Ovary (tissue), 3 donors: Measurements from ENCODE around the gene DPYSL3.

ENCODE experiments used
- POLR2A ChIP-seq: fragments of 450-650 bp; IDR thresholded peaks from one replicate; pipeline ENCODE4 v1.6.1; 2017; ENCODE audit warnings: antibody characterized with exemption, mild to moderate bottlenecking, moderate library complexity
- TF ChIP-seq, protein P1 (sequence below), 3 donors: fragments of 450-650 bp in 2 of 3; fragments of 200-600 bp in 1 of 3; IDR thresholded peaks; one replicate each; pipeline versions ENCODE4 v1.5.1 to v1.8.0; 2016 to 2022; ENCODE audit warnings: antibody characterized with exemption in 3 of 3, mild to moderate bottlenecking in 1 of 3
- donor health status: DM: no; HTN: no; CAD: no.

DNA sequence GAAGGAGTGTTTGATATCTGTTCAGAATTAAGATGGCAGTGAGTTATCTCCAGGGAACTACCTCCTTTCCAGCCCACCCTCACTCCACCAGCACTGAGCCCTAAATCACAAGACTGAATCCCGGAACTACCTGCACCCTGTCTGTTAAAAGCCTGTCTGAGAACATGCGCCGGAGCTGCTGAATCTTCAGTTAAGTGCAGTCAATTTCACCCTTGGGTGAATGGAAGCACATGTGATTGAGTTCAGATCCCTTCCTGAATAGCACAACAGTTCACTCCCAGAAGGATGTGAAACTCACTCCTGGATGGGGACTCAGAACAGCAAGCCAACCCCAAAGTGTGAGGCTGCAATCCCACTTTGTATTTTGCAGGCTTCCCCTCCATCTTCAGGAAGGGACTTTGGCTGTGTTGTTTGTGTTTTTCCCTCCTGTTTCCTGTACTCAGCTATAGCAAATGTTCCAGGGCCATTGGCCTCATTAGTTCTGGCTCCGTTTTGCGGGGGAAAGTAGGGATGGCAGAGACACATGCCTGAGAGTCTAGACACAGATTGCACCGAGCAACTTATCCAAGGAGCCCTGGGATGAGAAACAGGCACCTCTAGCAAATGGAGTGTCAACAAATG lies 43.4 kb downstream of the DPYSL3 start:
- TF ChIP-seq, protein P1, sequence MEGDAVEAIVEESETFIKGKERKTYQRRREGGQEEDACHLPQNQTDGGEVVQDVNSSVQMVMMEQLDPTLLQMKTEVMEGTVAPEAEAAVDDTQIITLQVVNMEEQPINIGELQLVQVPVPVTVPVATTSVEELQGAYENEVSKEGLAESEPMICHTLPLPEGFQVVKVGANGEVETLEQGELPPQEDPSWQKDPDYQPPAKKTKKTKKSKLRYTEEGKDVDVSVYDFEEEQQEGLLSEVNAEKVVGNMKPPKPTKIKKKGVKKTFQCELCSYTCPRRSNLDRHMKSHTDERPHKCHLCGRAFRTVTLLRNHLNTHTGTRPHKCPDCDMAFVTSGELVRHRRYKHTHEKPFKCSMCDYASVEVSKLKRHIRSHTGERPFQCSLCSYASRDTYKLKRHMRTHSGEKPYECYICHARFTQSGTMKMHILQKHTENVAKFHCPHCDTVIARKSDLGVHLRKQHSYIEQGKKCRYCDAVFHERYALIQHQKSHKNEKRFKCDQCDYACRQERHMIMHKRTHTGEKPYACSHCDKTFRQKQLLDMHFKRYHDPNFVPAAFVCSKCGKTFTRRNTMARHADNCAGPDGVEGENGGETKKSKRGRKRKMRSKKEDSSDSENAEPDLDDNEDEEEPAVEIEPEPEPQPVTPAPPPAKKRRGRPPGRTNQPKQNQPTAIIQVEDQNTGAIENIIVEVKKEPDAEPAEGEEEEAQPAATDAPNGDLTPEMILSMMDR (IDR thresholded peaks at IDR 0.05) = no peak
- TF ChIP-seq POLR2A = no peak
